ENCODE measurements around the gene KRTAP5-10.

DNA sequence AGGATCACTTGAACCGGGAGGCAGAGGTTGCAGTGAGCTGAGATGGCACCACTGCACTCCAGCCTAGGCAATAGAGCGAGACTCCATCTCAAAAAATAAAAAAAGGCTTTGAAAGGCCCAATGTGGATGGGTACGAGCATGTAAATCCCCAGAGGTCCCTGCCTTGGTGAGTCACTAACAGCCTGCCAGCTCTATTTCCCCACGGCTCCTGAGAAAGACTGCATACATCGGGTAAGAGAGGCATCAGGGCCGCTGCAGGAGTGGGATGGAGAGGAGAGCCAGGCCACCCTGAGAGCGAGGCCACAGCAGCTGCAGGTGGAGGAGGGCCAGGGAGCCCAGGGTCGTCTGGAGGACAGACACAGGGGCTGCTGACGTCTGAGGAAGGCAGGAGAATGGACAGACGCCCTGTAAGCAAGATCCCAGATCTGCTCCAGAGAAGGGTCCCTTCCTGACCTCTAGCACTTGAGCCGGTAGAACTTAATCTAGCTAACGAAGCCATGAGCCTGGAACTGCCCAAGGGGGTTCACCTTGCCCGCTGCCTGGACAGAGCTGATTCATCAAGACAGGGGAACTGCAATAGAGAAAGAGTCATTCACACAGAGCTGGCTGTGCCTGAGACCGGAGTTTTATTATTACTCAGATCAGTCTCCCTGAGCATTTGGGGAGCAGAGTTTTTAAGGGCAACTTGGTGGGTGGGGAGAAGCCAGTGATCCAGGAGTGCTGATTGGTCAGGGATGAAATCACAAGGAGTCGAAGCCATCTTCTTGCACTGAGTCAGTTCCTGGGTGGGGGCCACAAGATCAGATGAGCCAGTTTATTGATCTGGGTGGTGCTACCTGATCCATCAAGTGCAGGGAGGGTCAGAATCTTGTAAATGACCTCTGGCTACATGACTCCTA is 22.2 kb upstream of the KRTAP5-10 start:
- TF ChIP-seq, protein P1, sequence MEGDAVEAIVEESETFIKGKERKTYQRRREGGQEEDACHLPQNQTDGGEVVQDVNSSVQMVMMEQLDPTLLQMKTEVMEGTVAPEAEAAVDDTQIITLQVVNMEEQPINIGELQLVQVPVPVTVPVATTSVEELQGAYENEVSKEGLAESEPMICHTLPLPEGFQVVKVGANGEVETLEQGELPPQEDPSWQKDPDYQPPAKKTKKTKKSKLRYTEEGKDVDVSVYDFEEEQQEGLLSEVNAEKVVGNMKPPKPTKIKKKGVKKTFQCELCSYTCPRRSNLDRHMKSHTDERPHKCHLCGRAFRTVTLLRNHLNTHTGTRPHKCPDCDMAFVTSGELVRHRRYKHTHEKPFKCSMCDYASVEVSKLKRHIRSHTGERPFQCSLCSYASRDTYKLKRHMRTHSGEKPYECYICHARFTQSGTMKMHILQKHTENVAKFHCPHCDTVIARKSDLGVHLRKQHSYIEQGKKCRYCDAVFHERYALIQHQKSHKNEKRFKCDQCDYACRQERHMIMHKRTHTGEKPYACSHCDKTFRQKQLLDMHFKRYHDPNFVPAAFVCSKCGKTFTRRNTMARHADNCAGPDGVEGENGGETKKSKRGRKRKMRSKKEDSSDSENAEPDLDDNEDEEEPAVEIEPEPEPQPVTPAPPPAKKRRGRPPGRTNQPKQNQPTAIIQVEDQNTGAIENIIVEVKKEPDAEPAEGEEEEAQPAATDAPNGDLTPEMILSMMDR (conservative IDR thresholded peaks at IDR 0.05), result no peak
- TF ChIP-seq ZFX (IDR thresholded peaks at IDR 0.05), result no peak

Data from C4-2B (cell line).